Measurements from ENCODE around the gene CDH4. TPM values are rescaled to one million over a fixed set of nuclear protein-coding genes. Genes with fewer than 3 reads are reported as not detected.

The CDH4 gene
- total and polyA plus RNA-seq, 2 of the 13 experiments (the other 11 are each of a cell fraction or from before 2014, with no cell fraction given): not detected

DNA sequence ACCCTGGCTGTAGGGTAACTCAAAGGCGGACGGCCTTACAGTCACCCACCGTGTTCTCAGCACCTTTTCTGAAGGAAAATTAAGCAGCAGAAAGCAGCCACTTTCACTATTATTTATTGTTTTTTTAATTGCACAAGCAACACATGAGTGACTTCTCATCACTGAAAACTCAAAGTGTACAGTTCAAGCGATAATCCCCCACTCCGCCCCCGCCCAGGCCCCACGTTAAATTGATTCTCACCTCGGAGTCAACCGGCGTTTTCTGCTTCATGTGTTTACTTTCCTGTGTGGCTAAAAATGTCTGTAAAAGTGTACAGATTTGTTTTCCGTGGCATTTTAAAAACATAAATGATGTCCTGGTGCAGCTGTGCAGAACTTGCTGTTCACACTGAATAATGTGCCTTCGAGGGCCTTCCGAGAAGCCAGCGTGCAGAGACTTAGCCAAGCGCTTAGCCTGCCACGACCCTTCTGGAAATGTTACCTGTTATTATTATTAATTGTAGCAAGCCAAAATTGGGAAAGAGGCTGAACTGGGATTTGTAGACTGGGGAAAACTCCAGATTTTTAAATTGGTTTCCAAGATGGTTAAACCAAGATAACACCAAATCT, 335.7 kb downstream of the CDH4 start (continued):
- TF ChIP-seq ZNF816 (CRISPR knock-in tag; IDR thresholded peaks at IDR 0.05; ENCODE audit: borderline replicate concordance): no peak
- no peak for TF ChIP-seq RFX3 (CRISPR knock-in tag; IDR thresholded peaks at IDR 0.05)
- TF ChIP-seq SRSF1 (optimal IDR thresholded peaks at IDR 0.05; ENCODE audit: low read depth, low read length): no peak
- TF ChIP-seq ZNF317 (CRISPR knock-in tag; IDR thresholded peaks at IDR 0.05): no peak
- TF ChIP-seq ARNT (IDR thresholded peaks at IDR 0.05): no peak
- no peak for TF ChIP-seq ZNF766 (CRISPR knock-in tag; IDR thresholded peaks at IDR 0.05; ENCODE audit: borderline replicate concordance)
- TF ChIP-seq FIP1L1 (IDR thresholded peaks at IDR 0.05; ENCODE audit: borderline replicate concordance, insufficient read depth, low read depth, low read length): no peak
- TF ChIP-seq DMAP1 (CRISPR knock-in tag; IDR thresholded peaks at IDR 0.05): no peak
- TF ChIP-seq, protein P1, sequence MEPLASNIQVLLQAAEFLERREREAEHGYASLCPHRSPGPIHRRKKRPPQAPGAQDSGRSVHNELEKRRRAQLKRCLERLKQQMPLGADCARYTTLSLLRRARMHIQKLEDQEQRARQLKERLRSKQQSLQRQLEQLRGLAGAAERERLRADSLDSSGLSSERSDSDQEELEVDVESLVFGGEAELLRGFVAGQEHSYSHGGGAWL (CRISPR knock-in tag; IDR thresholded peaks at IDR 0.05): no peak
- no peak for TF ChIP-seq ZSCAN12 (CRISPR knock-in tag; IDR thresholded peaks at IDR 0.05)
- no peak for TF ChIP-seq KLF11 (CRISPR knock-in tag; IDR thresholded peaks at IDR 0.05)
- TF ChIP-seq MAFF (IDR thresholded peaks at IDR 0.05; ENCODE audit: low read depth, low read length): no peak
- TF ChIP-seq, protein P2, sequence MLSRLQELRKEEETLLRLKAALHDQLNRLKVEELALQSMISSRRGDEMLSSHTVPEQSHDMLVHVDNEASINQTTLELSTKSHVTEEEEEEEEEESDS (CRISPR knock-in tag; IDR thresholded peaks at IDR 0.05; ENCODE audit: borderline replicate concordance): no peak

All from HepG2 (cell line).